Measurements from ENCODE around the gene QRFP. TPM values are rescaled to one million over a fixed set of nuclear protein-coding genes. Genes with fewer than 3 reads are reported as not detected.

The QRFP gene
- total RNA-seq, 1 donor, result not detected

DNA sequence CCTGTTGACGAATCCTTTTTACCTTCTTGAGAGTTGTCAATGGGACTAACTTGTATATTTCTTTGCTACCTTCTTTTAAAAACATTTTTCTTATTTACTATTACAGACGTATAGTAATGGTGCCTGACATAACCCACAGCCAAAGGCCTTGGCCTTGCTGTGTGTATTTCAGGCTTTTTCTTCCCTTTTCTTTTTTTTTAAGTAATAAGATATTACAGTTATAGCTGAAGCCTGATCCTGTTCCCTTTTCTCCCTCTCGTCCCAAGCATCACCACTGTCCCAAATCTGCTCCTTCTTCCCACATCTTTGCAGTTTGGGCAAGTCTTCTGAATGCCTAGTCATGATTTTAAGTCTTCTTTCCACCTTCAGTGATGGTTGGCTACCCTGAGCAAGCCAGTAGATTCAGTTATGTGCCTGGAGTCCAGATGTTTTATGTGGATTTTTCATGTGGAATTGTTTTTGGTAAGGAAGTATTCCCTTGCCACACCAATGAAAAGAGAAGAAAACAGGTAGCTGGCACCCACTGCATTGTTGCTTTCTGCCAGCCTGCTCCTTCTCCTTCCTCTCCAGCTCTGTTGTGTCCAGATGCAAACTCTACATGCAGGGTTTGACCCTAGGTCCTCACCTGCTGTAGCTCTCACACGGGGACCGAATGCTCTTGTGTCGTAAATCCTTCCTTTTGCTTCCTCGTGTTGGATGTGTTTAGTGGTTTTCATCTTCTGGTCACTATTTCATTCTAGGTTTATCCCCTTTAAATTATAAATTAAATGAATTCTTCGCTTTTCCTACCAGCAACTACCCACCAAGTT lies 35.0 kb downstream of the QRFP start:
- TF ChIP-seq, protein P1, sequence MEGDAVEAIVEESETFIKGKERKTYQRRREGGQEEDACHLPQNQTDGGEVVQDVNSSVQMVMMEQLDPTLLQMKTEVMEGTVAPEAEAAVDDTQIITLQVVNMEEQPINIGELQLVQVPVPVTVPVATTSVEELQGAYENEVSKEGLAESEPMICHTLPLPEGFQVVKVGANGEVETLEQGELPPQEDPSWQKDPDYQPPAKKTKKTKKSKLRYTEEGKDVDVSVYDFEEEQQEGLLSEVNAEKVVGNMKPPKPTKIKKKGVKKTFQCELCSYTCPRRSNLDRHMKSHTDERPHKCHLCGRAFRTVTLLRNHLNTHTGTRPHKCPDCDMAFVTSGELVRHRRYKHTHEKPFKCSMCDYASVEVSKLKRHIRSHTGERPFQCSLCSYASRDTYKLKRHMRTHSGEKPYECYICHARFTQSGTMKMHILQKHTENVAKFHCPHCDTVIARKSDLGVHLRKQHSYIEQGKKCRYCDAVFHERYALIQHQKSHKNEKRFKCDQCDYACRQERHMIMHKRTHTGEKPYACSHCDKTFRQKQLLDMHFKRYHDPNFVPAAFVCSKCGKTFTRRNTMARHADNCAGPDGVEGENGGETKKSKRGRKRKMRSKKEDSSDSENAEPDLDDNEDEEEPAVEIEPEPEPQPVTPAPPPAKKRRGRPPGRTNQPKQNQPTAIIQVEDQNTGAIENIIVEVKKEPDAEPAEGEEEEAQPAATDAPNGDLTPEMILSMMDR (IDR thresholded peaks at IDR 0.05; ENCODE audit: extremely low read depth, low read depth, low read length), result no peak
- Histone ChIP-seq H3K79me2 (ENCODE audit: insufficient read depth, low read length) (peaks cover 89% of the 10 kb centered on the region), H3K4me3 (ENCODE audit: insufficient read depth, low read length) (peak overlapping the region; percentile 0), H3K27ac (ENCODE audit: low read depth, low read length) (peak overlapping the region; percentile 97), H3K27me3 (ENCODE audit: insufficient read depth, low read length) (no peaks in the 10 kb centered on the region), H2AFZ (ENCODE audit: low read length) (no peak overlapping the region), H3K36me3 (ENCODE audit: insufficient read depth, low read length) (peaks cover 70% of the 10 kb centered on the region), H3K4me2 (ENCODE audit: insufficient read depth, low read length) (peak overlapping the region; percentile 9), H3K4me1 (ENCODE audit: insufficient read depth, low read length) (peaks cover 51% of the 10 kb centered on the region), H4K20me1 (ENCODE audit: insufficient read depth, low read length) (peaks cover 22% of the 10 kb centered on the region), H3K9me3 (ENCODE audit: low read depth, low read length) (no peaks in the 10 kb centered on the region)
- DNase-seq (ENCODE audit: insufficient read length, low spot score, missing footprints), result no peak

DNA sequence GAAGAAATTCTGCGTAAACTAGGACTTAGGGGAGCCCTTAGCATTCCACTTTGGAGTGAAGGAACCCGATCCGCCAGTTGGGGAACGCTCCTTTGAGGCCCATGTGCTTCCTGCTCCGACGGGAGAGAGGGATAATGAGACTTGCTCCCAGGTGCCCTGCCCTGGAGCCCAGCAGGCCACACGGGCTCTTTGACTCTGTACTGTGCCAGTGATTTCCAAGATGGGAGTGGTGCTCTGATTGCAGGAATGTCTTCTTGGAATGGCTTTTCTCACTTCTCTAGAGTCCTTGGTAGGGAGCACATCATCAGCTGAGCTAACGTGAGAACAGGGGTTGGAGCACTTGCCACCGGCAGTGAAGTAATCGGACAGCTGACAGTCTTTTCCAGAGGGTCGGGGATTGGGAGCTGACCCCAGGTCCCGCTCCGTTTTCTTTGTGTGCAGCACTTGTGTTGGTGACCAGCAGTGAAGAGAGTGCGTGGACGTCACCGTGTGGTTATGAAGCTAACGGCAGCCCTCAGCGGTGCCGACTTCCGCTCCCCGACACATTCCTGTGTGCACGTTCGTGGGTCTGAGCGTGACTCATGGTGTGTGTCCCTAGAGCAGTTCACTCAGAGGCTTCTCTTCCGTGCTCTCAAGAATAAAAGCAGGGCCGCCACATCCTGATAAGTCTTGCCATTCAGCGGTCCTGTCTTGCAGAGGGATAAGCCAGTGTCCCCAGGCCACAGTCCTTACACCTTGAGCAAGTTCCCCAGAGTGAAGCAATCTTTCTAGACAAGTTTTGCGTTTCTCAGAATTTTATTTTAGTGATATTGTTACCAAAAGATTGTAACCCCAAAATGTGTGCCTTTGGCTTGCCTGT lies 35.9 kb downstream of the QRFP start:
- Histone ChIP-seq H3K27me3 (ENCODE audit: insufficient read depth, low read length) (no peaks in the 10 kb centered on the region), H3K79me2 (ENCODE audit: insufficient read depth, low read length) (peaks cover 89% of the 10 kb centered on the region), H3K4me3 (ENCODE audit: insufficient read depth, low read length) (peak overlapping the region; percentile 0), H3K27ac (ENCODE audit: low read depth, low read length) (peak overlapping the region; percentile 97), H4K20me1 (ENCODE audit: insufficient read depth, low read length) (peaks cover 13% of the 10 kb centered on the region), H3K9me3 (ENCODE audit: low read depth, low read length) (no peaks in the 10 kb centered on the region), H3K4me2 (ENCODE audit: insufficient read depth, low read length) (peak overlapping the region; percentile 59), H3K36me3 (ENCODE audit: insufficient read depth, low read length) (peaks cover 73% of the 10 kb centered on the region), H3K4me1 (ENCODE audit: insufficient read depth, low read length) (peaks cover 54% of the 10 kb centered on the region), H2AFZ (ENCODE audit: low read length) (no peak overlapping the region)
- TF ChIP-seq, protein P1 (IDR thresholded peaks at IDR 0.05; ENCODE audit: extremely low read depth, low read depth, low read length), result peak; percentile 54
- DNase-seq (ENCODE audit: insufficient read length, low spot score, missing footprints), result peak; percentile 94

DNA sequence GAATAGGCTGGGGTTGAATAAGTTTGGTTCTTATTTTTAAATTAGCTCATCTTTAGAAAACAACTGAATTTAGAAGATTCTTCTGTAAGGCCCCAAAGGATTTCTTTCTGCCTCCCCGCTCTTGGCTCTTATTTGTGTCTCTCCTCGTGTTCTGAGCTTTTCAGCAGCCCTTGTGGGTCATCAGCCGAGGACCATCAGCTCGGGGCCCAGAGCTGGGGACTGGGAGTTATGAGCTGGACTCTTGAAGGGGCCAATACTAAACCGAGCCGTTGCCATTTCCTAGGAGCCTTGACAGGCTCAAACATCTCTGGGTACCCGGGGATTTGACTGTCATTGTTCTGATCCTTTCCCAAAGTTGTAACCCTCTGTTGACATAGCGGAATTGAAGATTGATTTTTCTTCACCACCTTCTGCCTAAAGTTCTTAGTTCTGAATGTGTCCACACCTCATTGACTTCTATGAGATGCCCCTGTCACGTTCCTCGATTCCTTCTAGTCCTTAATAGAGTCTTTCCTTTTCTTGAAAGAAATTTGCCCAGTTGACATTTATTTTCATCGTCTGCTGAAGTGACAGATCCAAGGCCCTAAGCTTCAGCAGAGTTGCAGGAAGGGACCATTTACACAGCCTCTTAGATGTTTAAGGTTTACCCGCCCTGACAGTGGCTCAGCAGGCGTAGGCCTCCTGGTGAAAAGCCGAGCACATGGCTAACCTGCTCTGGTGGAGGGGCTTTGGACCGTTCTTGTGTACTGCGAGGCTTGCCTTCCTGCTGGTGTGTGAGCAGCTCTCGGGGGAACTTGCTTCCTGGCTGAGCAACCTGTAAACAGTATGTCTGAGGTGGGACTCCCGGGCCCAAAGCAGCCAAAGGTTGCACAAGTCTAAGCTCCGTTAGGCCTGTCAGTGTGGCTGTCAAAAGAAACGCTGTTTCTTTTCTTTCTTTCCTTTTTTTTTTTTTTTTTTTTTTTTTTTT lies 37.6 kb downstream of the QRFP start:
- no peak for DNase-seq (ENCODE audit: insufficient read length, low spot score, missing footprints)
- Histone ChIP-seq H3K4me2 (ENCODE audit: insufficient read depth, low read length) (peak overlapping the region; percentile 52), H4K20me1 (ENCODE audit: insufficient read depth, low read length) (peaks cover 9% of the 10 kb centered on the region), H3K4me3 (ENCODE audit: insufficient read depth, low read length) (no peak overlapping the region), H2AFZ (ENCODE audit: low read length) (no peak overlapping the region), H3K36me3 (ENCODE audit: insufficient read depth, low read length) (peaks cover 77% of the 10 kb centered on the region), H3K27ac (ENCODE audit: low read depth, low read length) (peak overlapping the region; percentile 97), H3K79me2 (ENCODE audit: insufficient read depth, low read length) (peaks cover 89% of the 10 kb centered on the region), H3K4me1 (ENCODE audit: insufficient read depth, low read length) (peaks cover 54% of the 10 kb centered on the region), H3K27me3 (ENCODE audit: insufficient read depth, low read length) (no peaks in the 10 kb centered on the region), H3K9me3 (ENCODE audit: low read depth, low read length) (no peaks in the 10 kb centered on the region)
- TF ChIP-seq, protein P1 (IDR thresholded peaks at IDR 0.05; ENCODE audit: extremely low read depth, low read depth, low read length), result no peak

Data from osteoblast (primary cell).